ENCODE measurements around the gene ITPK1. TPM values are rescaled to one million over a fixed set of nuclear protein-coding genes. Genes with fewer than 3 reads are reported as not detected.

Gene ITPK1
- total RNA-seq, 4 donors from 2014 or later = 37.5 to 47.5 (median 41.4) TPM

DNA sequence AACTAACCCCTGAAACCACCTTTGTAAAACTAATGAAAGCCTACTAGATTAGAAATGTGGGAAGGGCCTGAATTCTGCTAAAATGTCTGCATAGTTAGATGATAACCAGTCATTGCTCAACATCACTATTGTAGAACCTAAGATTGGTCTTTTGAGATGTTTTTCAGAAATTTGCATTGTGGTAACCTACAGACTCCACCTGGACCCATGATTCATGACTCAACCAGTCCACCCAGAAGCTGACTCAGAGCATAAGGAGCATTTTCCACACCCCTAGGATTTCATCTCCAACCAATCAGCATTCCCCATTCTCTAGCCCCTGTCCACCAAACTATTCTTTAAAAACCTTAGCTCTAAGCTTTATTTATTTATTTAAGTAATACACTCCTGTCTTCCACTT, 223.1 kb downstream of the ITPK1 start:
- H3K4me3 ChIP-seq (ENCODE audit: low read depth, poor library complexity, severe bottlenecking) = no peak overlapping the region
- intact Hi-C loops (cut with DNase I; ENCODE audit: low total_unique reads) = no loop called here
- TF ChIP-seq, protein P1, sequence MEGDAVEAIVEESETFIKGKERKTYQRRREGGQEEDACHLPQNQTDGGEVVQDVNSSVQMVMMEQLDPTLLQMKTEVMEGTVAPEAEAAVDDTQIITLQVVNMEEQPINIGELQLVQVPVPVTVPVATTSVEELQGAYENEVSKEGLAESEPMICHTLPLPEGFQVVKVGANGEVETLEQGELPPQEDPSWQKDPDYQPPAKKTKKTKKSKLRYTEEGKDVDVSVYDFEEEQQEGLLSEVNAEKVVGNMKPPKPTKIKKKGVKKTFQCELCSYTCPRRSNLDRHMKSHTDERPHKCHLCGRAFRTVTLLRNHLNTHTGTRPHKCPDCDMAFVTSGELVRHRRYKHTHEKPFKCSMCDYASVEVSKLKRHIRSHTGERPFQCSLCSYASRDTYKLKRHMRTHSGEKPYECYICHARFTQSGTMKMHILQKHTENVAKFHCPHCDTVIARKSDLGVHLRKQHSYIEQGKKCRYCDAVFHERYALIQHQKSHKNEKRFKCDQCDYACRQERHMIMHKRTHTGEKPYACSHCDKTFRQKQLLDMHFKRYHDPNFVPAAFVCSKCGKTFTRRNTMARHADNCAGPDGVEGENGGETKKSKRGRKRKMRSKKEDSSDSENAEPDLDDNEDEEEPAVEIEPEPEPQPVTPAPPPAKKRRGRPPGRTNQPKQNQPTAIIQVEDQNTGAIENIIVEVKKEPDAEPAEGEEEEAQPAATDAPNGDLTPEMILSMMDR (IDR thresholded peaks at IDR 0.05) = no peak
- no peak for TF ChIP-seq POLR2A (IDR thresholded peaks at IDR 0.05)
- DNase-seq (ENCODE audit: low spot score in 2 of 2) = no peak

DNA sequence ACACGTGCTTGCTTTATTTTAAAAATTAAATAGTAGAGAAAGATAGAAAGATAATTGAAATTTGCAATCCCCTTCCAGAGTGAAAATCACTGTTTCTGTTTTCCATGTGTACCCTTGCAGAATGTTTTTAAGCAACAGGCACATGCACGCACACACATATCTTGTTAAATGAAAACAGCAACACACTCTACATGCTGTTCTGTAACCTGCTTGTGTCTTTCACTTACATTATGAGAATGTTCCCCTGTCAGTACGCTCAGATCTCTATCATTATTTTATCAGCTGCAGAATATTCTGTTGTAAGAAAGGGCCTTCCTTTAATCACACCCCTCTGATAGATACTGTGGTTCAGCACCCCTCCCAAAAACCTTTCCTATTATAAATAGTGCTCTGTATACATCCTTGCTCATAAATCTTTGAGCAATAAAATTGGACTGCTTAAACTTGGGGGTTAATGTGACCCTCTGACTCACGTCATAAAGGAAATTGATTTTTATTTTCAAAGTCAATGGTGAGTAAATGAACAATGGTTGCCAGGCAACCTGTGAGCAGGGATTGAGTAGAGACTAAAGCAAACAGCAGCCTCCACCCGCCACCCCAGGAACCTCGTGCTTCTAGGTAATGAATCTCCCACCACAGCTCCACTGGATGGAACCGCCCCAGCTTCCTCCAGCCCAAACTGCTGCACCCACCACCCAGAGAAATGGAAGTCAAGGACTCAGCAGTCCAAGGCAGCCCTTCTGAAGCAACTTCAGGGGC, 224.7 kb downstream of the ITPK1 start:
- DNase-seq (ENCODE audit: low spot score in 2 of 2) = peak in 1 of 2 donors; percentile 25
- WGBS, 2 donors = 40 to 53% methylated on average over 7 of the region's 7 CpGs
- no peak overlapping the region for H3K4me3 ChIP-seq (ENCODE audit: low read depth, poor library complexity, severe bottlenecking)
- intact Hi-C loops (cut with DNase I; ENCODE audit: low total_unique reads) = no loop called here
- no peak for TF ChIP-seq POLR2A (IDR thresholded peaks at IDR 0.05)
- TF ChIP-seq, protein P1 (IDR thresholded peaks at IDR 0.05) = no peak

DNA sequence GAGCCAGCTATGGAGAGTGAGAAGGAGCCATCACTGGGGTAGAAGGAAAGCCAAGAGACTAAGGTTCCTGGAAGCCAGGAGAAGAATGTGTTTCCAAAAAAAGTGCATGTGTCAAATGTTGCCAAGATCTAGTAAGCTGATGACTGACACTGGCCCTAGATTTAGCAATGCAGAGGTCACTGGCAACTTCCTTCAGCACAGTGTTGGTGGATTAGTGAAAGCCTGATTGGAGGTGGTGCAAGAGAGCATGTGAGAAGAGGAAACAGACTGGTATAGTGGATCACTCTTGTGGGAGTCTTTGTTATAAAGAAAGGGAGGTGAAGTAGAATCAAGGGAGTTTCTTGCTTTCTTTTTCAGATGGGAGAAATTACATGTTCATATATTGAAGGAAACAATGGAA, 226.8 kb downstream of the ITPK1 start:
- intact Hi-C loops (cut with DNase I; ENCODE audit: low total_unique reads) = no loop called here
- no peak for TF ChIP-seq POLR2A (IDR thresholded peaks at IDR 0.05)
- TF ChIP-seq, protein P1 (IDR thresholded peaks at IDR 0.05) = no peak
- DNase-seq (ENCODE audit: low spot score in 2 of 2) = no peak
- no peak overlapping the region for H3K4me3 ChIP-seq (ENCODE audit: low read depth, poor library complexity, severe bottlenecking)

DNA sequence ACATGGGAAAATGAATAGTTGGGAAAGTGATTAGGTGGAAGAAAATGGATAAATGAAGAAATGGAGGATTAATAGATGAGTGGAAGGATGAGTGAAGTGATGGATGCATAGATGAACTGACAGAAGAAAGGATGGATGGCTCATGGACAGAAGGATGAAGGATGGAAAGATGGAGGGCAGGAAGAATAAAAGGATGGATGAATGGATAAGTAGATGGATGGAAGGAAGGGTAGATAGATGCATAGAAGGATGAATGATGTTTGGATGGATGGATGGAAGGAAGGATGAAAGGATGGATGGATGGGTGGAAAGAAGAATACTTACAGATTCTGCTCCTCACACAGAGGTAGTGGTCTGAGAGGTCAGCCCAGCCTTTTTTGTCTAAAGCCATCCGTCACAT, 228.6 kb downstream of the ITPK1 start:
- TF ChIP-seq POLR2A (IDR thresholded peaks at IDR 0.05) = no peak
- TF ChIP-seq, protein P1 (IDR thresholded peaks at IDR 0.05) = no peak
- intact Hi-C loops (cut with DNase I; ENCODE audit: low total_unique reads) = no loop called here
- no peak for DNase-seq (ENCODE audit: low spot score in 2 of 2)

More for the DNA sequence above, 228.6 kb downstream of the ITPK1 start:
- WGBS, 2 donors = 89 to 100% methylated on average over 1 of the region's 1 CpG
- no peak overlapping the region for H3K4me3 ChIP-seq (ENCODE audit: low read depth, poor library complexity, severe bottlenecking)

Other genes starting within 250 kb of the ITPK1 start
- 1 to 10 TPM in 2 of 4 donors, under 1 TPM in 1, not detected in 1; 0.17 to 1.6 (median 1.5) TPM for gene CHGA, start 192.8 kb downstream of the ITPK1 start, total RNA-seq
- 10 to 100 TPM; 24.7 to 26.4 (median 25.5) TPM for gene MOAP1, start 69.0 kb upstream of the ITPK1 start, total RNA-seq
- gene LYSET, start 69.4 kb upstream of the ITPK1 start, total RNA-seq = 1 to 10 TPM; 3.1 to 9.1 (median 4.4) TPM
- 1 to 10 TPM; 4.0 to 8.4 (median 6.1) TPM for gene GON7, start 91.1 kb upstream of the ITPK1 start, total RNA-seq
- 10 to 100 TPM; 20.3 to 36.5 (median 31.1) TPM for gene UBR7, start 91.3 kb upstream of the ITPK1 start, total RNA-seq
- gene BTBD7, start 217.1 kb upstream of the ITPK1 start, total RNA-seq = 100 to 1,000 TPM in 1 of 4 donors, 10 to 100 TPM in 3; 19.7 to 114 (median 25.7) TPM
- not detected for gene COX8C, start 231.3 kb upstream of the ITPK1 start, total RNA-seq